ENCODE measurements around the gene GMPR2.

DNA sequence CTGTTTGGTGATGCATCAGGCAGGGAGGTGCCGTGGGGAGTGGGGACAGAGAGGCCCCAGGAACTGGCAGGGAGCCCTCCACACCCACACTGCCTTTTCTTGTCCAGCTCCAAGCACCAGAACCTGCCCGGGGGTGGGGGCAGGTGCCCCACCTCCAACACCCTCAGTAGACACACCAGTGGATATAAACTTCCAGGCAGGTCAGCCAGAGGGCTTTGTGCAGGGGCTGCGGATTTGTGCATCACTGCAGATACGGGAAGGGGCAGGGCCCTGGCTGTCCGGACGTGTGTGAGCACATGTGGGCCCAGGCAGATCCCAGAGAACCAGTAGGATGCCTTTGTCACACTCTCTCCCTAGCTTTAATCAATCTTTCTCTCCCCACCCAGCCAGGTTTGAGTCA lies 31.6 kb downstream of the GMPR2 start:
- no peak for TF ChIP-seq POLR2A (IDR thresholded peaks at IDR 0.05)
- TF ChIP-seq EP300 (IDR thresholded peaks at IDR 0.05): no peak
- TF ChIP-seq, protein P1, sequence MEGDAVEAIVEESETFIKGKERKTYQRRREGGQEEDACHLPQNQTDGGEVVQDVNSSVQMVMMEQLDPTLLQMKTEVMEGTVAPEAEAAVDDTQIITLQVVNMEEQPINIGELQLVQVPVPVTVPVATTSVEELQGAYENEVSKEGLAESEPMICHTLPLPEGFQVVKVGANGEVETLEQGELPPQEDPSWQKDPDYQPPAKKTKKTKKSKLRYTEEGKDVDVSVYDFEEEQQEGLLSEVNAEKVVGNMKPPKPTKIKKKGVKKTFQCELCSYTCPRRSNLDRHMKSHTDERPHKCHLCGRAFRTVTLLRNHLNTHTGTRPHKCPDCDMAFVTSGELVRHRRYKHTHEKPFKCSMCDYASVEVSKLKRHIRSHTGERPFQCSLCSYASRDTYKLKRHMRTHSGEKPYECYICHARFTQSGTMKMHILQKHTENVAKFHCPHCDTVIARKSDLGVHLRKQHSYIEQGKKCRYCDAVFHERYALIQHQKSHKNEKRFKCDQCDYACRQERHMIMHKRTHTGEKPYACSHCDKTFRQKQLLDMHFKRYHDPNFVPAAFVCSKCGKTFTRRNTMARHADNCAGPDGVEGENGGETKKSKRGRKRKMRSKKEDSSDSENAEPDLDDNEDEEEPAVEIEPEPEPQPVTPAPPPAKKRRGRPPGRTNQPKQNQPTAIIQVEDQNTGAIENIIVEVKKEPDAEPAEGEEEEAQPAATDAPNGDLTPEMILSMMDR (IDR thresholded peaks at IDR 0.05): no peak

Data from upper lobe of left lung (tissue), 4 donors.